AML-193 (cell line): ENCODE data around the gene CATSPER1.

Source experiments
- DNase-seq, 2 experiments: peaks; one replicate each; lab custom pipeline; 2025; lab: John Stamatoyannopoulos, UW

The CATSPER1 gene

GRCh38 chr11:65968600-65969482 is 57.4 kb downstream of the CATSPER1 start:
- DNase-seq = peak; percentile 43 to 52

- DNase-seq = no peak
Observed at GRCh38 chr11:65967329-65967934, 58.8 kb downstream of the CATSPER1 start.
